Natural killer cell (primary cell): ENCODE results near the gene APOBEC2. TPM values are rescaled to one million over a fixed set of nuclear protein-coding genes. Genes with fewer than 3 reads are reported as not detected.

ENCODE experiments used
- ATAC-seq, 3 donors: fragments of 150-1000 bp in 2 of 3; fragments of 200-7000 bp in 1 of 3; cut with Tn5 transposase; 1 replicate in 1 of 3; 2 replicates in 2 of 3; pipeline ENCODE4 v1.10.0; 2021; ENCODE audit warnings: mild to moderate bottlenecking in 2 of 3, moderate library complexity in 2 of 3
- DNase-seq, 2 donors: peaks; one replicate each; pipeline versions ENCODE4 v3.0.0 to v3.0.0-alpha.2; 2013 to 2021; ENCODE audit warnings: mixed read lengths in 1 of 2
- H3K27ac ChIP-seq: one replicate; pipeline ENCODE4 v1.5.1; 2013; ENCODE audit warnings: mild to moderate bottlenecking, low read length
- H3K27me3 ChIP-seq: one replicate; pipeline ENCODE4 v1.6.1; 2013; ENCODE audit warnings: low read length; ENCODE audit not compliant: control insufficient read depth, insufficient read depth
- H3K36me3 ChIP-seq: one replicate; pipeline ENCODE4 v1.6.1; 2013; ENCODE audit warnings: low read length; ENCODE audit not compliant: control insufficient read depth, insufficient read depth
- H3K4me1 ChIP-seq: one replicate; pipeline ENCODE4 v1.6.1; 2013; ENCODE audit warnings: low read length; ENCODE audit not compliant: control insufficient read depth, insufficient read depth
- H3K4me3 ChIP-seq: one replicate; pipeline ENCODE4 v1.5.1; 2013; ENCODE audit warnings: low read length
- H3K9me3 ChIP-seq: one replicate; pipeline ENCODE4 v1.6.1; 2013; ENCODE audit warnings: low read length; ENCODE audit not compliant: control insufficient read depth, insufficient read depth
- H3K27ac Mint-ChIP-seq, 2 donors: one replicate each; pipeline ENCODE4 v1.8.0; 2022; ENCODE audit warnings: mild to moderate bottlenecking in 2 of 2, mixed read lengths in 2 of 2, moderate library complexity in 1 of 2
- H3K27me3 Mint-ChIP-seq, 2 donors: one replicate each; pipeline ENCODE4 v1.8.0; 2022; ENCODE audit warnings: low read depth in 2 of 2, mixed read lengths in 2 of 2
- H3K36me3 Mint-ChIP-seq: one replicate; pipeline ENCODE4 v1.8.0; 2022; ENCODE audit warnings: mixed read lengths
- H3K4me1 Mint-ChIP-seq, 2 donors: one replicate each; pipeline ENCODE4 v1.8.0; 2022; ENCODE audit warnings: mixed read lengths in 2 of 2
- H3K4me3 Mint-ChIP-seq: one replicate; pipeline ENCODE4 v1.8.0; 2022; ENCODE audit warnings: mild to moderate bottlenecking, moderate library complexity, mixed read lengths
- H3K9me3 Mint-ChIP-seq, 2 donors: one replicate each; pipeline ENCODE4 v1.8.0; 2022; ENCODE audit warnings: mixed read lengths in 2 of 2
- CTCF ChIP-seq: fragments of 200-600 bp; IDR thresholded peaks from one replicate; pipeline ENCODE4 v1.8.0; 2022; ENCODE audit warnings: antibody characterized with exemption
- WGBS: methylation state at CpG from one replicate; pipeline ENCODE4 v1.1.7; 2013; ENCODE audit warnings: missing lambda C conversion rate; ENCODE audit not compliant: insufficient coverage; 5-methylcytosine and 5-hydroxymethylcytosine counted together
- intact Hi-C: fragments of 100-400 bp; cut with micrococcal nuclease; formaldehyde crosslinking; loops from one replicate; pipeline ENCODE4 v1.14.2; 2022
- total RNA-seq, 4 donors: library from RNA; stranded (reverse); fragments of 120-200 nt in 1 of 4; gene quantifications; one replicate each; pipeline versions ENCODE4 v1.2.3 to v1.2.4, GENCODE V29; 2013 to 2022

The APOBEC2 gene
- total RNA-seq, 3 donors from 2014 or later (not counting 1 experiment from before 2014, with no cell fraction given), result not detected

DNA sequence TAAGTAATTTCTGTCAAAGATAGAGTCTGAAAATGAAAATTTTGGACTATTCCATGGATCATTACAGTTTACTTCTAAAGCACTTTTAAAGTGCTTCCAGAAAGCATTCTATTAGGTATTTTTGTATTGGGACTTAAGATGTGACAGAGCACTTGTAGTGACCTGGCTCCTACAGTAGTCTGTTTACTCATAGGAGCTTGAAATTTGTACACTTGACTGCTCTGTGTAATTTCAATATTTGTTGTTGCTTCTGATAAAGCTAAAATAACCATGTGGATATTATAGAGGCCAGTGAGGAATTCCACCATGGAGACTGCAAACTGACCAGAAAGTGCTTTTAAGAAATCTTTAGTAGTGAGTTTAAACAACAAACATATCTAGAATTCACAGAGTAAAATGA is 30.1 kb downstream of the APOBEC2 start:
- Mint-ChIP-seq H3K27ac (peak overlapping the region in 1 of 2 donors; percentile 29), H3K4me3 (no peak overlapping the region), H3K9me3 (no peaks in the 10 kb centered on the region), H3K27me3 (no peaks in the 10 kb centered on the region), H3K4me1 (peaks cover 28 to 45% of the 10 kb centered on the region in 2 donors), H3K36me3 (peaks cover 26% of the 10 kb centered on the region)
- Histone ChIP-seq H3K4me1 (peaks cover 11% of the 10 kb centered on the region), H3K9me3 (no peaks in the 10 kb centered on the region), H3K4me3 (no peak overlapping the region), H3K27me3 (no peaks in the 10 kb centered on the region), H3K36me3 (peaks cover 54% of the 10 kb centered on the region), H3K27ac (no peak overlapping the region)
- intact Hi-C loops, result no loop called here
- ATAC-seq (no peak), DNase-seq (no peak)
- no peak for TF ChIP-seq CTCF

- Mint-ChIP-seq H3K27me3 (no peaks in the 10 kb centered on the region), H3K4me1 (peaks cover 26 to 33% of the 10 kb centered on the region in 2 donors), H3K4me3 (no peak overlapping the region), H3K36me3 (peaks cover 26% of the 10 kb centered on the region), H3K27ac (no peak overlapping the region), H3K9me3 (no peaks in the 10 kb centered on the region)
- Histone ChIP-seq H3K27ac (no peak overlapping the region), H3K9me3 (no peaks in the 10 kb centered on the region), H3K36me3 (peaks cover 55% of the 10 kb centered on the region), H3K27me3 (no peaks in the 10 kb centered on the region), H3K4me1 (peaks cover 7% of the 10 kb centered on the region), H3K4me3 (no peak overlapping the region)
- no peak for TF ChIP-seq CTCF
- no peak for ATAC-seq
- DNase-seq, result no peak
- intact Hi-C loops, result no loop called here
Measured at GRCh38 chr6:41085182-41085581, 32.2 kb downstream of the APOBEC2 start.

GRCh38 chr6:41088451-41088850 is 35.4 kb downstream of the APOBEC2 start:
- Histone ChIP-seq H3K27ac (no peak overlapping the region), H3K9me3 (no peaks in the 10 kb centered on the region), H3K4me1 (no peaks in the 10 kb centered on the region), H3K36me3 (peaks cover 79% of the 10 kb centered on the region), H3K27me3 (no peaks in the 10 kb centered on the region), H3K4me3 (no peak overlapping the region)
- no peaks in the 10 kb centered on the region for H3K9me3 Mint-ChIP-seq
- DNase-seq, result no peak
- H3K4me3 Mint-ChIP-seq, result no peak overlapping the region
- peaks cover 3 to 6% of the 10 kb centered on the region in 2 donors for H3K4me1 Mint-ChIP-seq
- peaks cover 34% of the 10 kb centered on the region for H3K36me3 Mint-ChIP-seq
- H3K27me3 Mint-ChIP-seq, result no peaks in the 10 kb centered on the region
- intact Hi-C loops, result no loop called here
- H3K27ac Mint-ChIP-seq, result no peak overlapping the region
- 100% methylated on average over 2 of the region's 4 CpGs for WGBS
- ATAC-seq, result no peak
- no peak for TF ChIP-seq CTCF
